B cell (primary cell): ENCODE results near the gene MRPS22. TPM values are rescaled to one million over a fixed set of nuclear protein-coding genes. Genes with fewer than 3 reads are reported as not detected.

Experiments used
- ATAC-seq: fragments of 200-7000 bp; cut with Tn5 transposase; one replicate; pipeline ENCODE4 v1.10.0; 2021; ENCODE audit warnings: low read depth, mild to moderate bottlenecking, moderate number of reproducible peaks, moderate library complexity
- CTCF ChIA-PET: fragments of 350-600 bp; sonication (Branson Sonifier 250); formaldehyde crosslinking; loops from one replicate; lab custom pipeline; 2021; ENCODE audit warnings: antibody characterized with exemption, inconsistent platforms; lab: Charles Lee
- POLR2A ChIA-PET: fragments of 350-600 bp; sonication (Branson Sonifier 250); formaldehyde crosslinking; loops from one replicate; lab custom pipeline; 2021; ENCODE audit warnings: antibody characterized with exemption; lab: Charles Lee
- DNase-seq: peaks from one replicate; pipeline ENCODE4 v3.0.0; 2013
- H2AFZ ChIP-seq: 2 replicates; pipeline ENCODE4 v1.6.1; 2012; ENCODE audit warnings: mild to moderate bottlenecking, low read depth, low read length; ENCODE audit not compliant: insufficient read depth, poor library complexity, severe bottlenecking
- H3K27ac ChIP-seq, 2 donors: 1 replicate in 1 of 2; 2 replicates in 1 of 2; pipeline ENCODE4 v1.5.1; 2012 to 2013; ENCODE audit warnings: low read length in 2 of 2, mild to moderate bottlenecking in 2 of 2, moderate library complexity in 1 of 2
- H3K27me3 ChIP-seq, 4 experiments: fragments of 200-600 bp in 1 of 4; sonication (generic) in 1 of 4; replicated peaks in 1 of 4; 1 replicate in 2 of 4; 2 replicates in 2 of 4; pipeline versions ENCODE4 v1.6.1 to v1.7.0; 2013 to 2016; ENCODE audit warnings: low read length in 3 of 4, mild to moderate bottlenecking in 2 of 4, mixed read lengths in 1 of 4, moderate library complexity in 1 of 4; ENCODE audit not compliant: insufficient read depth in 4 of 4, control insufficient read depth in 3 of 4; ENCODE audit errors: control extremely low read depth in 1 of 4
- H3K36me3 ChIP-seq, 2 experiments: replicated peaks in 1 of 2; 1 replicate in 1 of 2; 2 replicates in 1 of 2; pipeline versions ENCODE4 v1.6.1 to v1.7.1; 2013; ENCODE audit warnings: low read length in 1 of 2; ENCODE audit not compliant: insufficient read depth in 2 of 2, control insufficient read depth in 1 of 2; ENCODE audit errors: control extremely low read depth in 1 of 2, extremely low read depth in 1 of 2
- H3K4me1 ChIP-seq, 2 donors: fragments of 200-600 bp in 1 of 2; sonication (generic) in 1 of 2; 1 replicate in 1 of 2; 2 replicates in 1 of 2; pipeline versions ENCODE4 v1.5.1 to v1.6.1; 2013 to 2017; ENCODE audit warnings: low read length in 2 of 2; ENCODE audit not compliant: control insufficient read depth in 2 of 2, insufficient read depth in 2 of 2
- H3K4me2 ChIP-seq: replicated peaks from 2 replicates; pipeline ENCODE3; 2012; ENCODE audit warnings: mild to moderate bottlenecking, low read depth, low read length; ENCODE audit not compliant: poor library complexity, severe bottlenecking
- H3K4me3 ChIP-seq, 5 experiments: fragments of 200-600 bp in 1 of 5; sonication (generic) in 1 of 5; 1 replicate in 3 of 5; 2 replicates in 2 of 5; pipeline versions ENCODE4 v1.5.1 to v1.7.0; 2011 to 2016; ENCODE audit warnings: low read length in 4 of 5, mild to moderate bottlenecking in 4 of 5, low read depth in 2 of 5, control low read depth in 1 of 5, moderate library complexity in 1 of 5; ENCODE audit not compliant: insufficient read depth in 1 of 5; ENCODE audit errors: control extremely low read depth in 1 of 5, extremely low read depth in 1 of 5
- H3K79me2 ChIP-seq: fragments of 200-600 bp; sonication (generic); one replicate; pipeline ENCODE4 v1.6.0; 2016; ENCODE audit warnings: low read length; ENCODE audit not compliant: control insufficient read depth, insufficient read depth
- H3K9ac ChIP-seq: fragments of 200-600 bp; sonication (generic); 2 replicates; pipeline ENCODE4 v1.6.1; 2017; ENCODE audit warnings: mild to moderate bottlenecking, low read length, moderate library complexity
- H3K9me3 ChIP-seq, 3 donors: one replicate each; pipeline versions ENCODE4 v1.6.1 to v1.7.1; 2013; ENCODE audit warnings: low read length in 2 of 3; ENCODE audit not compliant: control insufficient read depth in 2 of 3, insufficient read depth in 1 of 3; ENCODE audit errors: control extremely low read depth in 1 of 3
- H4K20me1 ChIP-seq: 2 replicates; pipeline ENCODE4 v1.6.0; 2012; ENCODE audit warnings: mild to moderate bottlenecking, low read length; ENCODE audit not compliant: insufficient read depth, control insufficient read depth, poor library complexity, severe bottlenecking
- H3K27ac Mint-ChIP-seq: one replicate; pipeline ENCODE4 v1.8.0; 2021; ENCODE audit warnings: mixed read lengths
- H3K27me3 Mint-ChIP-seq: one replicate; pipeline ENCODE4 v1.8.0; 2021; ENCODE audit warnings: mixed read lengths
- H3K4me1 Mint-ChIP-seq: one replicate; pipeline ENCODE4 v1.8.0; 2021; ENCODE audit warnings: mixed read lengths
- H3K4me3 Mint-ChIP-seq: one replicate; pipeline ENCODE4 v1.8.0; 2021; ENCODE audit warnings: mixed read lengths
- H3K9me3 Mint-ChIP-seq: one replicate; pipeline ENCODE4 v1.8.0; 2022; ENCODE audit warnings: mixed read lengths; ENCODE audit not compliant: insufficient read depth
- EZH2 ChIP-seq: IDR thresholded peaks from 2 replicates; pipeline ENCODE4 v1.6.1; 2012; ENCODE audit warnings: borderline replicate concordance, low read depth, mild to moderate bottlenecking, moderate library complexity, low read length; ENCODE audit not compliant: insufficient read depth, poor library complexity, severe bottlenecking
- WGBS: methylation state at CpG from one replicate; pipeline ENCODE4 v1.1.5; 2013; ENCODE audit warnings: missing lambda C conversion rate; ENCODE audit not compliant: insufficient coverage; 5-methylcytosine and 5-hydroxymethylcytosine counted together
- intact Hi-C: fragments of 100-400 bp; cut with micrococcal nuclease; formaldehyde crosslinking; loops from one replicate; pipeline ENCODE4 v1.10.0; 2022
- polyA plus RNA-seq: library from polyadenylated mRNA; depleted of rRNA; stranded (reverse); fragments of >200 nt; gene quantifications from 2 replicates; pipeline ENCODE4 v1.2.3, GENCODE V29; 2012
- total RNA-seq, 2 donors: library from RNA; stranded (reverse); fragments of 120-200 nt in 1 of 2; gene quantifications; 1 replicate in 1 of 2; 2 replicates in 1 of 2; pipeline versions ENCODE4 v1.2.3 to v1.2.4, GENCODE V29; 2013 to 2022
- TF ChIP-seq, protein P1 (sequence below): fragments of 200-600 bp; IDR thresholded peaks from one replicate; pipeline ENCODE4 v1.8.0; 2022; ENCODE audit warnings: antibody characterized with exemption, mild to moderate bottlenecking

Gene MRPS22
- total and polyA plus RNA-seq, 2 donors (not counting 1 experiment from before 2014, with no cell fraction given) = 19.1 to 32.5 TPM

GRCh38 chr3:139355891-139356290 is 12.1 kb downstream of the MRPS22 start:
- no peak overlapping the region for H2AFZ ChIP-seq
- ATAC-seq (no peak), DNase-seq (no peak)
- no peaks in the 10 kb centered on the region for H3K9me3 Mint-ChIP-seq
- H3K27ac Mint-ChIP-seq = no peak overlapping the region
- H3K79me2 ChIP-seq = no peaks in the 10 kb centered on the region
- H3K9me3 ChIP-seq = no peaks in the 10 kb centered on the region
- H3K36me3 ChIP-seq = peaks cover 44 to 94% of the 10 kb centered on the region in 2 experiments
- intact Hi-C loops = no loop called here
- ChIA-PET POLR2A (no interaction called here), CTCF (interaction anchor here (1.0 kb wide), 1 partner anchor 11 kb away, joined by 3 read pairs; the partner anchor contains the start of gene MRPS22)
- no peak for TF ChIP-seq EZH2
- TF ChIP-seq, protein P1, sequence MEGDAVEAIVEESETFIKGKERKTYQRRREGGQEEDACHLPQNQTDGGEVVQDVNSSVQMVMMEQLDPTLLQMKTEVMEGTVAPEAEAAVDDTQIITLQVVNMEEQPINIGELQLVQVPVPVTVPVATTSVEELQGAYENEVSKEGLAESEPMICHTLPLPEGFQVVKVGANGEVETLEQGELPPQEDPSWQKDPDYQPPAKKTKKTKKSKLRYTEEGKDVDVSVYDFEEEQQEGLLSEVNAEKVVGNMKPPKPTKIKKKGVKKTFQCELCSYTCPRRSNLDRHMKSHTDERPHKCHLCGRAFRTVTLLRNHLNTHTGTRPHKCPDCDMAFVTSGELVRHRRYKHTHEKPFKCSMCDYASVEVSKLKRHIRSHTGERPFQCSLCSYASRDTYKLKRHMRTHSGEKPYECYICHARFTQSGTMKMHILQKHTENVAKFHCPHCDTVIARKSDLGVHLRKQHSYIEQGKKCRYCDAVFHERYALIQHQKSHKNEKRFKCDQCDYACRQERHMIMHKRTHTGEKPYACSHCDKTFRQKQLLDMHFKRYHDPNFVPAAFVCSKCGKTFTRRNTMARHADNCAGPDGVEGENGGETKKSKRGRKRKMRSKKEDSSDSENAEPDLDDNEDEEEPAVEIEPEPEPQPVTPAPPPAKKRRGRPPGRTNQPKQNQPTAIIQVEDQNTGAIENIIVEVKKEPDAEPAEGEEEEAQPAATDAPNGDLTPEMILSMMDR = no peak
- no peaks in the 10 kb centered on the region for H4K20me1 ChIP-seq
- no peak overlapping the region for H3K4me3 ChIP-seq
- H3K4me1 ChIP-seq = no peaks in the 10 kb centered on the region
- H3K27me3 ChIP-seq = no peaks in the 10 kb centered on the region
- peaks cover 3% of the 10 kb centered on the region for H3K4me1 Mint-ChIP-seq
- no peaks in the 10 kb centered on the region for H3K27me3 Mint-ChIP-seq
- H3K27ac ChIP-seq = no peak overlapping the region
- H3K4me3 Mint-ChIP-seq = no peak overlapping the region
- no peak overlapping the region for H3K9ac ChIP-seq
- WGBS = 50% methylated on average over 1 of the region's 1 CpG
- H3K4me2 ChIP-seq = no peak overlapping the region

DNA sequence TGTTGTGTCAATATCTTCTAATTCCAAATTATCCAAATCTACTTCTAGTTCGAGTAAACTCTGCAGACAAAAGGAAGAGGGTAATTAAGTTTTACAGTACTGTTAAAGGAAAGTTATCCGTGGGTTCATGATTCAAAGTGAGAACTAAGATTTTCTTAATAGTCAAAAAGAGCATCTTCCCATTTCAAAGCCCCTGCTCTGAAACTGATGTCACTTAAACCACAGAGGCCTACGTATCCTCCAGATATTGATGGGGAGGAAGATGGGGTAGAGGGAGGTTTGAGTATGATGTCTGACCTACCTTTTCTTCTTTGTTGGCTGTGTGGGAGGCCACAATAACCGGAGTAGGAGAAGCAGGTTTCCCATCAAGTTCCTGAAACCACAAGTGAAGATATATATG is 14.1 kb downstream of the MRPS22 start:
- Mint-ChIP-seq H3K27me3 (no peaks in the 10 kb centered on the region), H3K4me3 (no peak overlapping the region), H3K9me3 (no peaks in the 10 kb centered on the region), H3K4me1 (peaks cover 3% of the 10 kb centered on the region), H3K27ac (no peak overlapping the region)
- no peak overlapping the region for H3K27ac ChIP-seq
- no peak for DNase-seq
- no peaks in the 10 kb centered on the region for H3K4me1 ChIP-seq
- H2AFZ ChIP-seq = no peak overlapping the region
- no peaks in the 10 kb centered on the region for H4K20me1 ChIP-seq
- TF ChIP-seq EZH2 = no peak
- TF ChIP-seq, protein P1 = no peak
- no peaks in the 10 kb centered on the region for H3K79me2 ChIP-seq
- no peaks in the 10 kb centered on the region for H3K9me3 ChIP-seq
- H3K36me3 ChIP-seq = peaks cover 38 to 94% of the 10 kb centered on the region in 2 experiments
- intact Hi-C loops = no loop called here
- no peak for ATAC-seq
- no peak overlapping the region for H3K4me2 ChIP-seq
- H3K9ac ChIP-seq = no peak overlapping the region
- CTCF ChIA-PET = no interaction called here
- POLR2A ChIA-PET = no interaction called here
- WGBS = 71% methylated on average over 1 of the region's 4 CpGs
- no peaks in the 10 kb centered on the region for H3K27me3 ChIP-seq
- no peak overlapping the region for H3K4me3 ChIP-seq
